GM18502 (cell line): ENCODE measurements around the gene CCL22.

ENCODE experiments used
- ATAC-seq: cut with Tn5 transposase; IDR thresholded peaks from one replicate; pipeline ENCODE4 v1.9.1; 2021; ENCODE audit warnings: mild to moderate bottlenecking; ENCODE audit not compliant: unreplicated experiment, poor library complexity

CCL22 gene

GRCh38 chr16:57345666-57346204, 12.8 kb upstream of the CCL22 start:
- no peak for ATAC-seq

DNA sequence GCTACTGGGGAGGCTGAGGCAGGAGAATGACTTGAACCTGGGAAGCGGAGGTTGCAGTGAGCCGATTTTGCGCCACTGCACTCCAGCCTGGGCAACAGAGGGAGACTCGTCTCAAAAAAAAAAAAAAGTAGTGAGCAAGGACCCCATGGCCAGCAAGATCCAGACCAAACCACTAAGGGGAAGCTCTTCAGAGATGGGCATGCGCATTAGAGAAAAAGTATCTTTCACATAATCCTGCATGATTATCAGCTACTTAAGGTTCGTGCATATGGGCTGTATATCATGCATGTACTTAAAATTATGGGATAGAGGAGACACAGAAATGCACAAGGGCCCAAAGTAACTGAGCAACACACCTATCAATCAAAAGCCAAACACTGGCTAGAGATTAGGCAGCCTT, 10.7 kb upstream of the CCL22 start:
- ATAC-seq, result no peak

GRCh38 chr16:57348327-57348726, 10.3 kb upstream of the CCL22 start:
- no peak for ATAC-seq

DNA sequence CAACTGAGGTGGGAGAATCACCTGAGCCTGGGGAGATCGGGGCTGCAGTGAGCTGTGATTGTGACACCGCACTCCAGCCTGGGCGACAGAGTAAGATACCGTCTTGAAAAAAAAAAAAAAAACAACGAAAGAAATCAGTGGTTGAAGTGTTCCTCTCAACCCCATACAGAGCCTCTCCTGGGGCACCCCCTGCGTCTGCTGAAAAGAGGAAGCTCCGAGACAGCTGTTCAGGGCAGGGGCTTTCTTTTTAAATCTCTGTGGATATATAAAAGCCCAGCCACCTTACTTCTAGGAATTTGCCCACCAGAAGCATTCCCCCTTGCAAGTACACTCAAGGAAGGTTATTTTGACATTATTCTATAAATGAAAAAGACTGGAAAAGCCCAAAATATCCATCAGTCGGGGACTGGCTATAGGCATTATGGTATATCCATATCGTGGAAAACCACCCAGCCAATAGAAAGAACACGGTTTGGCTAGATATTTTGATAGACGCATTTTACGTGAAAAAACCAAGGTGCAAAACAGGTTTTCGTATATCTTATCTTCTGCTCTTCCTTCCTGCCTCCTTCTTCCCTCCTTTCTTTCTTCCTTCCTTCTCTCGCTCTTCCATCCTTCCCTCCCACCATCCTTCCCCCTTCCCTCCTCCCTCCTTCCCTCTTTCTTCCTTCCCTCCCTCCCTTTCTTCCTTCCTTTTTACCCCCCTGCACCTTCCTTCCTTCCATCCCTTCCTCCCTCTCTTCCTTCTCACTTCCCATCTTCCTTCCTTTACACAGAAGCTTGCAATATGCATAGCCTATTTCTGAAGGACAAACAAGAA, 9.2 kb upstream of the CCL22 start:
- ATAC-seq, result peak; percentile 92

DNA sequence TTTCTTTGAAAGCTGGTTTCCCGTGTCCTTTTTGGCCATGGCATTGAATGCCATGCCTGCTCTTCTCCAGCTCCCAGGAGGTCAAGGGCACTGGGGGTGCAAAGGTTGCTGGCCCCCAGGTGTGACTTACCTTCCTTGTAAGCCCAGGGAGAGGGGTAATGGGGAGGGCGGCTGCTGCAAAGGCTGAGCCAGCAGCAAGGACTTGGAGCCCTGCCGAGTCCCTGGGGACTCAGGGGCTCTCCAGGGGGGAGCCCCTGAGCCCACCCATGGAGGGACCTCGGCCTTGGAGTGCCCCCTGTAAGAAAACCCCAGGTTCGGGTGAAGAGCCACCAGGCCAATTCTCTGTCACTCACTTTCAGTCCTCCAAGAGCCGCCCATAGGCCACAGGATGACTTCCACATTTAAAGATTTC, 5.9 kb upstream of the CCL22 start:
- no peak for ATAC-seq

DNA sequence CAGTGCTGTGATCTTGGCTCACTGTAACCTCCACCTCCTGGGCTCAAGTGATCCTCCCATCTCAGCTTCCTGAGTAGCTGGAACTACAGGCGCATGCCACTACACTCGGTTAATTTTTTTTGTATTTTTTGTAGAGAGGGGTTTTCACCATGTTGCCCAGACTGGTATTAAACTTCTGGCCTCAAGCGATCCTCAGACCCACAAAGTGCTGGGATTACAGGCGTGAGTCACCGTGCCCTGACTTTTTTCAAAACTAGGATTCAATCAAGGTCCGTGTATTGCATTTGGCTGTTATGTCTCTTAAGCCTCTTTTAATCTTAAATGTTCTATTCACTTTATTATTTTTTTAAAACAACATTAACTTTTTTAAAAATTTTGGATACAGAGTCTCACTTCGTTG, 4.3 kb upstream of the CCL22 start:
- no peak for ATAC-seq

- ATAC-seq, result no peak
Observed at GRCh38 chr16:57355898-57356414, 2.6 kb upstream of the CCL22 start.

GRCh38 chr16:57356547-57356946, 2.0 kb upstream of the CCL22 start:
- ATAC-seq, result no peak

DNA sequence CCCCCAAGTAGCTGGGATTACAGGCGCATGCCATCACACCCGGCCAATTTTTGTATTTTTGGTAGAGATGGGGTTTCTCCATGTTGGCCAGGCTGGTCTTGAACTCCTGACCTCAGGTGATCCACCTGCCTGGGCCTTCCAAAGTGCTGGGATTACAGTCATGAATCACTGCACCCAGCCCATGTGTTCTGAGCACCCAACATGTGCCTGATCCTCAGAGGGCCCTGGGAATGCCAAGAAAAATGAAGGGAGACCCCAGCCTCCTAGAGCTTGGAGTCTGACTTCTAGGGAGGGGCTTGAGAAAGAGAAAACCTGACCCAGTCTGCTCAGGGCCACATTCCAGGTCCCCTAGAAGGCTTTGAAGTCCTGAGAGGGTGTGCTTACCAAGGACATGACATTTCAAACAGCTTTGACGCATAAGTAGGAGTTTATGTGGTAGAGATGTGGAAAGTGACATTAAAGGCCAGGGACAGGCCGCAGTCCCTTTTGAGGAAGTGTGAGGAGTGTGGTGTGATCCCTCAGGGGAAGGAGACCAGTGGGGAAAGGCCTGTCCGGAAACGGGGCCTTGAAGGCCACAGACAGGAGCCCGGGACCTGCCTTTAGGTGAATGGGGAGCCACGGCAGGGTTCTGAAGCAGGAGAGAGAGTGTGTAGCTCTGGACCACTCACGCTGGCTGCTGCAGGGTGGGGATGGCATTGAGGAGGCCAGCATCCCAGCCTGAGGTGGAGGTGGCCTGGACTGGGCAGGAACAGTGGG, 1.1 kb upstream of the CCL22 start:
- ATAC-seq, result no peak

DNA sequence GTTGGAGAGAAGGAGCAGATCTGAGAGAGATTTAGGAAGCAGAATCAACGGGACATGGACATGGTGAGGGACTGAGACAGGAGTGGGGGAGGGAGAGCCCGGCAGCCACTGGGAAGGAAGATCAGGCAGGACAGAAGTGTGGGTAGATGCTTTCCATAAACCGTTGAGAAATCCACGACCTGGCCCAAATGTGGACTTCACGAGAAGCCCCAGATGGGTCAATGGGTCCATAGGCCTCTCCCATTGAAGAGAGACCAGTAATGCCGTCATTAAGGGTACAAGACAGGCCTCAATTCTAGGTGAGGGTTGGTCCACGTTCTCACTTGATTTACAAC, 530 bp upstream of the CCL22 start:
- no peak for ATAC-seq

GRCh38 chr16:57360321-57360935, 1.8 kb downstream of the CCL22 start:
- ATAC-seq, result no peak

DNA sequence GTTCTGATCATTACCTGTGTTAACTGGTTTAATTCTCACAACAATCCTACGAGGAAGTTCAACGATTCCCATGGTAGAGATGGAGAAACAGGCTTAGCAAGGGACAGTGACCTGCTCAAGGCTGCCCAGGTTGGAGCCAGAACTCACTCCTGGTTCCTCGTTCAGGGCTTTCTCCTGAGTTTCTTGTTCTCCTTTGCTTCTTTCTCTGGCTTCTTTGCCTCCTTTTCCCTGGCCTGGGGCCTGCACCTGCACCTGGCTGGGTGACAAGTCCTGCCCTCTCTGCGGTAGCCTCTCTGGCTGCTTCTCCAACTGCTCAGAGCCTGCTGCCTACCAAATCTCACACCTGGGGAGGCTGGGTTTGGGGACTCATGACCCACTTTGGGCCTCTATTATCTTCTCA, 2.8 kb downstream of the CCL22 start:
- no peak for ATAC-seq

GRCh38 chr16:57364143-57364542, 5.6 kb downstream of the CCL22 start:
- ATAC-seq, result no peak

DNA sequence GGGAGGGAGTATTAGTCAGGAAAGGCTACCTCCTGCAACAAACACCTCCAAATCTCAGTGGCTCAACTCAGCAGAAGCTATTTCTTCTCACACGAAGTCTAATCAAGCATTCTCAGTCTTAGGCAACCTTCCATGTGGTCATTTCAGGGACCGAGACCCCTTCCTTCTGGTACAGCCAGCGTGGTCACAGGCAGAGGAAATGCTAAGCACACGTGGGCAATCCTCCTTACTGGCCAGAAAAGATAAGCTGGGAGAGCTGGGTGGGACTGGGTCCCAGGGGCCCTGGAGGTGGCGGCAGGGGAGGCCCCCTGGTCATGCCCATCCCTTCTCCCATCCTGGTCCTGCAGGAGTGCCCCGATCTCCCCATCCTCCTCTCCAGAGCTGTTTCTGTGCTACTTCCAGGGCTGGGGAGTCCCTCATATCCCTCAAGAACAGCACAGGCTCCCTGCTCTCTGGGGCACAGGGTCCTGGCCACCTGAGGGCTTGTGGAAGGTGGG, 8.0 kb downstream of the CCL22 start:
- ATAC-seq, result no peak

DNA sequence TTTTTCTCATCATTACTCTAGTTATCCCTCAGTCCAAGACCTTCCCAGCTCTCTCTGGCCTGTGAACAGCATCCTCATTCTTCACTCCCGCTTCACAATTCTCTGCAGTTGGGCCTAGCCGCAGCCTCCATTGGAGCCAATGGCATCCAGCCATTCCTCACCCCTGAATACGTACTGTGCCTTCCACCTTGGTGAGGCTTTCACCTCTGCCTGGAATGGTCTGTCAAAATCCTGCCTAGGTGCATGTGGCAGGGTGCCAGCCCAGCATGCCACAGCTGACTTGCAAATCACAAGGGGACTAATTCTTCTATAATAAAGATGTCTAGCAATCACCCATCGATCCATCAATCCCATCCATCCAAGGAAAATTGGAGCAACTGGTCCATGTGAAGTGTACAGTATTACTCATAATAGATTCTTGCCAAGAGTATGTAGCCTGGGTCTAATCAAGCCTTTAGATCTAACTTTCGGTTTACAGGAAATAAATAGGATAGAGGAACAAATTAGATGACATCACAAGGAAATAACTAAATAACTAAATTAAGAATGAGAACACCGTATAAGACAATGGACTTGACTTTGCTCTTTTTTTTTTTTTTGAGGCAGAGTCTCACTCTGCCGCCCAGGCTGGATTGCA, 8.7 kb downstream of the CCL22 start:
- ATAC-seq, result no peak

- no peak for ATAC-seq
Observed at GRCh38 chr16:57371494-57372371, 13.2 kb downstream of the CCL22 start.

GRCh38 chr16:57372372-57373116, 14.0 kb downstream of the CCL22 start, which contains the start of gene CX3CL1:
TSS of gene CX3CL1 (plus strand) at chr16:57372490. CDS start at chr16:57372569, 79 bp downstream.
- no peak for ATAC-seq

- no peak for ATAC-seq
Observed at GRCh38 chr16:57373117-57373947, 14.7 kb downstream of the CCL22 start.
